Left renal pelvis (tissue), 4 donors: ENCODE results near the gene FBF1. TPM values are rescaled to one million over a fixed set of nuclear protein-coding genes. Genes with fewer than 3 reads are reported as not detected.
A peak's percentile ranks its signal among the peaks of the same experiment; 100 is the strongest.
"Not testable (repeated sequence)": the region's sequence is repeated elsewhere in the genome, so short reads cannot be mapped to it uniquely, and the experiment has no call there.

Source experiments
- DNase-seq, 4 donors: peaks; one replicate each; pipeline ENCODE4 v3.0.0-alpha.2; 2013; ENCODE audit warnings: low read depth in 4 of 4, low spot score in 3 of 4
- polyA plus RNA-seq, 4 donors: library from polyadenylated mRNA; unstranded; fragments of 120-200 nt; gene quantifications; one replicate each; pipeline ENCODE4 v1.2.1, GENCODE V29; 2013; ENCODE audit not compliant: insufficient read length in 4 of 4

FBF1 gene
- polyA plus RNA-seq, 4 donors, result 7.5 to 15.1 (median 8.2) TPM

- DNase-seq, result no peak
These were observed 63.1 kb downstream of the FBF1 start for GRCh38 chr17:75877752-75878173.

- no peak for DNase-seq
These were observed 63.7 kb downstream of the FBF1 start for GRCh38 chr17:75876938-75877751.

GRCh38 chr17:75876190-75876937 lies 64.5 kb downstream of the FBF1 start:
- DNase-seq, result no peak

GRCh38 chr17:75875940-75876189 lies 65.0 kb downstream of the FBF1 start:
- no peak for DNase-seq

- no peak for DNase-seq
These were observed 65.5 kb downstream of the FBF1 start for GRCh38 chr17:75875182-75875939.

- DNase-seq, result no peak
These were observed 66.3 kb downstream of the FBF1 start for GRCh38 chr17:75874323-75875181.

- no peak for DNase-seq
These were observed 67.1 kb downstream of the FBF1 start for GRCh38 chr17:75873587-75874322.

GRCh38 chr17:75872434-75873351 lies 68.1 kb downstream of the FBF1 start:
- DNase-seq, result no peak

GRCh38 chr17:75870228-75870627 lies 70.6 kb downstream of the FBF1 start:
- DNase-seq, result not testable (repeated sequence)

GRCh38 chr17:75869282-75870141 lies 71.3 kb downstream of the FBF1 start:
- DNase-seq, result no peak

- DNase-seq, result not testable (repeated sequence)
These were observed 72.0 kb downstream of the FBF1 start for GRCh38 chr17:75868730-75869281.

- not testable (repeated sequence) for DNase-seq
These were observed 75.2 kb downstream of the FBF1 start for GRCh38 chr17:75865404-75866188.

GRCh38 chr17:75864887-75865286 lies 76.0 kb downstream of the FBF1 start:
- DNase-seq, result not testable (repeated sequence)

- DNase-seq, result peak in 2 of 4 donors; percentile 73 to 74
These were observed 76.4 kb downstream of the FBF1 start for GRCh38 chr17:75864448-75864871.

- DNase-seq, result no peak
These were observed 78.9 kb downstream of the FBF1 start for GRCh38 chr17:75861927-75862317.
